HPDE6-E6E7 (cell line): ENCODE data around the gene SLC29A2.

Source experiments
- DNase-seq: peaks from one replicate; pipeline ENCODE4 v3.0.0; 2011; ENCODE audit warnings: missing footprints; ENCODE audit errors: extremely low spot score

Gene SLC29A2

GRCh38 chr11:66371627-66372415 lies at the start of gene SLC29A2:
Gene SLC29A2 (minus strand): TSS chr11:66371760. CDS start chr11:66371591, 169 bp downstream.
- DNase-seq, result no peak

GRCh38 chr11:66420671-66421476 lies 49.3 kb upstream of the SLC29A2 start, which contains the start of gene NPAS4:
Gene NPAS4 (plus strand): TSS chr11:66421035. CDS start chr11:66421180, 145 bp downstream.
- no peak for DNase-seq

GRCh38 chr11:66419825-66420224 lies 48.3 kb upstream of the SLC29A2 start:
- DNase-seq, result no peak

- DNase-seq, result no peak
Measured at GRCh38 chr11:66418986-66419308, 47.4 kb upstream of the SLC29A2 start.

- peak; percentile 95 for DNase-seq
Measured at GRCh38 chr11:66418168-66418985, 46.8 kb upstream of the SLC29A2 start.

GRCh38 chr11:66417000-66417399 lies 45.4 kb upstream of the SLC29A2 start:
- no peak for DNase-seq

- no peak for DNase-seq
Measured at GRCh38 chr11:66415423-66415822, 43.9 kb upstream of the SLC29A2 start.

GRCh38 chr11:66414120-66414934 lies 42.8 kb upstream of the SLC29A2 start:
- DNase-seq, result no peak

- DNase-seq, result no peak
Measured at GRCh38 chr11:66413167-66413566, 41.6 kb upstream of the SLC29A2 start.

GRCh38 chr11:66412110-66412509 lies 40.5 kb upstream of the SLC29A2 start:
- DNase-seq, result no peak

GRCh38 chr11:66411323-66411722 lies 39.8 kb upstream of the SLC29A2 start:
- DNase-seq, result no peak

- no peak for DNase-seq
Measured at GRCh38 chr11:66410191-66410590, 38.6 kb upstream of the SLC29A2 start.

GRCh38 chr11:66409226-66409625 lies 37.7 kb upstream of the SLC29A2 start:
- DNase-seq, result no peak

- peak; percentile 67 for DNase-seq
Measured at GRCh38 chr11:66408488-66409214, 37.1 kb upstream of the SLC29A2 start.

GRCh38 chr11:66407651-66408050 lies 36.1 kb upstream of the SLC29A2 start:
- DNase-seq, result no peak

- DNase-seq, result no peak
Measured at GRCh38 chr11:66393954-66394353, 22.4 kb upstream of the SLC29A2 start.

GRCh38 chr11:66391322-66391721 lies 19.8 kb upstream of the SLC29A2 start:
- DNase-seq, result no peak

- DNase-seq, result peak; percentile 58
Measured at GRCh38 chr11:66388780-66389386, 17.3 kb upstream of the SLC29A2 start.

GRCh38 chr11:66386171-66387069 lies 14.9 kb upstream of the SLC29A2 start:
- DNase-seq, result no peak
